Esophagus muscularis mucosa (tissue), 4 donors: ENCODE data around the gene LHCGR.

Source experiments
- EP300 ChIP-seq: sonication (generic); formaldehyde crosslinking; IDR thresholded peaks from one replicate; pipeline ENCODE4 v1.6.1; 2017; ENCODE audit warnings: antibody characterized with exemption
- POLR2A ChIP-seq: fragments of 450-650 bp; IDR thresholded peaks from one replicate; pipeline ENCODE4 v1.6.1; 2017; ENCODE audit warnings: antibody characterized with exemption, moderate library complexity, mild to moderate bottlenecking, low read depth
- POLR2AphosphoS5 ChIP-seq, 2 donors: sonication (generic); formaldehyde crosslinking; IDR thresholded peaks; one replicate each; pipeline ENCODE4 v1.6.1; 2017; ENCODE audit warnings: antibody characterized with exemption in 2 of 2
- TF ChIP-seq, protein P1 (sequence below), 3 experiments: fragments of 200-600 bp in 2 of 3; fragments of 450-650 bp in 1 of 3; sonication (generic) in 2 of 3; IDR thresholded peaks; one replicate each; pipeline ENCODE4 v1.5.1; 2017 to 2019; ENCODE audit warnings: antibody characterized with exemption in 3 of 3, mild to moderate bottlenecking in 2 of 3, moderate library complexity in 1 of 3

DNA sequence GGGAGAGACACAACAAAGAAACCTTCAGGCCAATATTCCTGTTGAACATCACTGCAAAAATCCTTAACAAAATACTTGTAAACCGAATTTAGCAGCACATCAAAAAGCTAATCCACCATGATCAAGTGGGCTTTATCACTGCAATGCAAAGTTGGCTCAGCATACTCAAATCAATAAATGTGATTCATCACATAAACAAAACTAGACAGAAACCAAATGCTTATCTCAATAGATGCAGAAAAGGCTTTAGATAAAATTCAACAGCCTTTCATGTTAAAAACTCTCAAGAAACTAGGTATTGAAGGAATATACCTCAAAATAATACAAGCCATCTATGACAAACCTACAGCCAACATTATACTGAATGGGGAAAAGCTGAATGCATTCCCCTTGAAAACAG lies 117.3 kb downstream of the LHCGR start:
- TF ChIP-seq, protein P1, sequence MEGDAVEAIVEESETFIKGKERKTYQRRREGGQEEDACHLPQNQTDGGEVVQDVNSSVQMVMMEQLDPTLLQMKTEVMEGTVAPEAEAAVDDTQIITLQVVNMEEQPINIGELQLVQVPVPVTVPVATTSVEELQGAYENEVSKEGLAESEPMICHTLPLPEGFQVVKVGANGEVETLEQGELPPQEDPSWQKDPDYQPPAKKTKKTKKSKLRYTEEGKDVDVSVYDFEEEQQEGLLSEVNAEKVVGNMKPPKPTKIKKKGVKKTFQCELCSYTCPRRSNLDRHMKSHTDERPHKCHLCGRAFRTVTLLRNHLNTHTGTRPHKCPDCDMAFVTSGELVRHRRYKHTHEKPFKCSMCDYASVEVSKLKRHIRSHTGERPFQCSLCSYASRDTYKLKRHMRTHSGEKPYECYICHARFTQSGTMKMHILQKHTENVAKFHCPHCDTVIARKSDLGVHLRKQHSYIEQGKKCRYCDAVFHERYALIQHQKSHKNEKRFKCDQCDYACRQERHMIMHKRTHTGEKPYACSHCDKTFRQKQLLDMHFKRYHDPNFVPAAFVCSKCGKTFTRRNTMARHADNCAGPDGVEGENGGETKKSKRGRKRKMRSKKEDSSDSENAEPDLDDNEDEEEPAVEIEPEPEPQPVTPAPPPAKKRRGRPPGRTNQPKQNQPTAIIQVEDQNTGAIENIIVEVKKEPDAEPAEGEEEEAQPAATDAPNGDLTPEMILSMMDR (IDR thresholded peaks at IDR 0.05): no peak
- TF ChIP-seq POLR2A (no peak), EP300 (no peak), POLR2AphosphoS5 (IDR thresholded peaks at IDR 0.05) (no peak)
